AG04450 (cell line): ENCODE data around the gene ADGRE2. TPM values are rescaled to one million over a fixed set of nuclear protein-coding genes. Genes with fewer than 3 reads are reported as not detected.

Experiments used
- CTCF ChIA-PET: fragments of 300-600, 350-600 bp; formaldehyde crosslinking; extraction: SDS; loops from one replicate; lab custom pipeline; 2022; ENCODE audit warnings: antibody characterized with exemption, inconsistent platforms; lab: Charles Lee
- POLR2A ChIA-PET: fragments of 350-600 bp; formaldehyde crosslinking; extraction: SDS; loops from one replicate; lab custom pipeline; 2021; ENCODE audit warnings: antibody characterized with exemption, inconsistent platforms; lab: Yijun Ruan, JAX
- DNase-seq: peaks from one replicate; pipeline ENCODE4 v3.0.0-alpha.2; 2011; ENCODE audit warnings: low read depth, low spot score
- H3K27ac ChIP-seq: one replicate; pipeline ENCODE4 v1.5.1; 2012; ENCODE audit warnings: low read depth, low read length, control low read depth
- H3K27me3 ChIP-seq: one replicate; pipeline ENCODE4 v1.6.0; 2012; ENCODE audit warnings: low read length; ENCODE audit not compliant: control insufficient read depth, insufficient read depth
- H3K4me3 ChIP-seq: 2 replicates; pipeline ENCODE4 v1.5.1; 2011; ENCODE audit warnings: mild to moderate bottlenecking, low read depth, low read length, control low read depth
- H3K9me3 ChIP-seq: 2 replicates; pipeline ENCODE4 v1.5.1; 2012; ENCODE audit warnings: low read length; ENCODE audit not compliant: control insufficient read depth, insufficient read depth
- polyA plus RNA-seq: library from polyadenylated mRNA; depleted of rRNA; stranded (reverse); fragments of >200 nt; gene quantifications from 2 replicates; pipeline ENCODE4 v1.2.3, GENCODE V29; 2011
- TF ChIP-seq, protein P1 (sequence below): IDR thresholded peaks from 2 replicates; pipeline ENCODE4 v1.5.1; 2011; ENCODE audit warnings: low read depth, low read length, control low read depth, inconsistent platforms

The ADGRE2 gene
- polyA plus RNA-seq, 1 experiment: 0.12 TPM

DNA sequence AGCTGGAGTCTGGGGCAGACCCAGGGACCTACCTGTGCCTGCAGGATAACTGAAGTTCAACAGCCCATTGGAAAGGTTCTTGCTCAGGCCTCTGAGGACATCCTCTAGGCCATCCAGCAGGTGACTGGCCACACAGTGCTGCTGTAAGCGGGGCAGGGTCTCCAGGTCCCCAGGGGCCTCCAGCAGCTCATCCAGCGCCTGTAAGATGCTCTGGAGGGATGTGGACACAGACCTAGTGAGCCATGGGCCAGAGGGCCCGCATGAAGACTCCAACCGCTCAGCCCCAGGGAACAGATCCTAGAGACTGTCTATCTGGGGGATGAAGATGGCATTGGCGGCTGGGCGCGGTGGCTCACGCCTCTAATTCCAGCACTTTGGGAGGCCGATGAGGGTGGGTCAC is 14.0 kb downstream of the ADGRE2 start:
- TF ChIP-seq, protein P1, sequence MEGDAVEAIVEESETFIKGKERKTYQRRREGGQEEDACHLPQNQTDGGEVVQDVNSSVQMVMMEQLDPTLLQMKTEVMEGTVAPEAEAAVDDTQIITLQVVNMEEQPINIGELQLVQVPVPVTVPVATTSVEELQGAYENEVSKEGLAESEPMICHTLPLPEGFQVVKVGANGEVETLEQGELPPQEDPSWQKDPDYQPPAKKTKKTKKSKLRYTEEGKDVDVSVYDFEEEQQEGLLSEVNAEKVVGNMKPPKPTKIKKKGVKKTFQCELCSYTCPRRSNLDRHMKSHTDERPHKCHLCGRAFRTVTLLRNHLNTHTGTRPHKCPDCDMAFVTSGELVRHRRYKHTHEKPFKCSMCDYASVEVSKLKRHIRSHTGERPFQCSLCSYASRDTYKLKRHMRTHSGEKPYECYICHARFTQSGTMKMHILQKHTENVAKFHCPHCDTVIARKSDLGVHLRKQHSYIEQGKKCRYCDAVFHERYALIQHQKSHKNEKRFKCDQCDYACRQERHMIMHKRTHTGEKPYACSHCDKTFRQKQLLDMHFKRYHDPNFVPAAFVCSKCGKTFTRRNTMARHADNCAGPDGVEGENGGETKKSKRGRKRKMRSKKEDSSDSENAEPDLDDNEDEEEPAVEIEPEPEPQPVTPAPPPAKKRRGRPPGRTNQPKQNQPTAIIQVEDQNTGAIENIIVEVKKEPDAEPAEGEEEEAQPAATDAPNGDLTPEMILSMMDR: no peak
- POLR2A ChIA-PET: no interaction called here

DNA sequence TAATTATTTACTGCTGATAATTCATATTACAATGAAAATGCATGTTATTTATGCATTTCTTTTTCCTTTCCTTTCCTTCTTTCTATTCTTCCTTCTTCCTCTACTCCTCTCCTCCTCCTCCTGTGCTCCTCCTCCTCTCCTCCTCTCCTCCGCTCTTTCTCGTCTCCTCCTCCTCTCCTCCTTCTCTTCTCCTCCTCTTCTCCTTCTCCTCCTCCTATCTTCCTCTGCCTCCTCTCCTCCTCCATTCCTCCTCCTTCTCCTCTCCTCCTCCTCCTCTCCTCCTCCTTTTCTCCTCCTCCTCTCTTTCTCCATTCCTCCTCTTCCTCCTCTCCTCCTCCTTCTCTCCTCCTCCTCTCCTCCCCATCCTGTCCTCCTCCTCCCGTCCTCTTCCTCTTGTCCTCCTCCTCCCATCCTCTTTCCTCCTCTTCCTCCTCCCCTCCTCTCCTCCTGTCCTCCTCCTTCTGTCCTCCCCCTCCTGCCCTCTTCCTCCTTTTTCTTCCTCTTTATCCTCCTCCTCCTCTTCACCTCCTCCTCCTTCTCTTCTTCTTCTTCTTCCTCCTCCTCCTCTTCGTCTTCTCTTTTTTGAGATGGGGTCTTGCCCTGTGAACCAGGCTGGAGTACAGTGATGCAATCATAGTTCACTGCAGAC is 14.7 kb downstream of the ADGRE2 start:
- CTCF ChIA-PET: no interaction called here
- H3K27me3 ChIP-seq: no peaks in the 10 kb centered on the region
- no peak overlapping the region for H3K4me3 ChIP-seq
- POLR2A ChIA-PET: no interaction called here
- TF ChIP-seq, protein P1: no peak
- no peak for DNase-seq
- peaks cover 8% of the 10 kb centered on the region for H3K9me3 ChIP-seq
- H3K27ac ChIP-seq: no peak overlapping the region

More for the DNA sequence above, 14.0 kb downstream of the ADGRE2 start:
- Histone ChIP-seq H3K9me3 (peaks cover 8% of the 10 kb centered on the region), H3K4me3 (no peak overlapping the region), H3K27ac (no peak overlapping the region), H3K27me3 (no peaks in the 10 kb centered on the region)
- no peak for DNase-seq
- CTCF ChIA-PET: no interaction called here

DNA sequence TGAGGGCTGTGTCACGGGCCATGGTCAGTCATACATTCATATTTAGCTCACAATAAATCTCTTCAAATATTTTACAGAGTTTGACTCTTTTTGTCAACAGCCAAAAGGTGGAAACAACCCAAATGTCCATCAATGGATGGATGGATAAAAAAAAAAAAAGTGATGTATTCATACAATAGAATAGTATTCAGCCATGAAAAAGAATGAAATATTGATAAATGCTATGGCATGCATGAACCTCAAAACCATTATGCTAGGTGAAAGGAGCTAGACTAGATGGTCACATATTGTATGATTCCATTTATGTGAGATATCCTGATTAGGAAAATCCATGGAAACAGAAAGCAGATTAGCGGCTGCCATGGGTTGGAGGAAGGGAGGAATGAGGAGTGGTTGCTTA is 16.2 kb downstream of the ADGRE2 start:
- ChIA-PET POLR2A (no interaction called here), CTCF (interaction anchor here (0.6 kb wide), 1 partner anchor 27 kb away, joined by 3 read pairs; no protein-coding TSS in a partner anchor)
- Histone ChIP-seq H3K9me3 (peaks cover 8% of the 10 kb centered on the region), H3K27me3 (no peaks in the 10 kb centered on the region), H3K4me3 (no peak overlapping the region), H3K27ac (no peak overlapping the region)
- TF ChIP-seq, protein P1: no peak
- DNase-seq: no peak

DNA sequence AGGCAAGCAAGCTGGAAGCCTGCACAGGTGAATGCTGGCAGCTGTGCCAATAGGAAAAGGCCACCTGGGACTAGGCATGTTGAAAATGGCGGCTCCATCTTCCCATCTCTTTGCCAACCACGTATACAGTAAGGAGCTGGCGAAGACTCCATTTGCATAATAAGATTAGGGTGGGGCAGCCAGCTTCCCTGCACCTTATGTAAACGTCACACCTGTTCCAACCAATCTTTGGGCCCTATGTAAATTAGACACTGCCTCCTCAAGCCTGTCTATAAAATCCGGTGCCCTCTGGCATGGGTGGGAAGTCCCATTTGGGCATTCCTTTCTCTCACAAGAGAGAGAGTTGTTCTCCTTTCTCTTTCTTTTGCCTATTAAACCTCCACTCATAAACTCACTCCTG is 16.8 kb downstream of the ADGRE2 start:
- no peak overlapping the region for H3K27ac ChIP-seq
- no peak overlapping the region for H3K4me3 ChIP-seq
- peaks cover 8% of the 10 kb centered on the region for H3K9me3 ChIP-seq
- no peak for DNase-seq
- H3K27me3 ChIP-seq: no peaks in the 10 kb centered on the region
- TF ChIP-seq, protein P1: no peak
- POLR2A ChIA-PET: no interaction called here
- CTCF ChIA-PET: interaction anchor here (0.6 kb wide), 1 partner anchor 27 kb away, joined by 3 read pairs; no protein-coding TSS in a partner anchor

DNA sequence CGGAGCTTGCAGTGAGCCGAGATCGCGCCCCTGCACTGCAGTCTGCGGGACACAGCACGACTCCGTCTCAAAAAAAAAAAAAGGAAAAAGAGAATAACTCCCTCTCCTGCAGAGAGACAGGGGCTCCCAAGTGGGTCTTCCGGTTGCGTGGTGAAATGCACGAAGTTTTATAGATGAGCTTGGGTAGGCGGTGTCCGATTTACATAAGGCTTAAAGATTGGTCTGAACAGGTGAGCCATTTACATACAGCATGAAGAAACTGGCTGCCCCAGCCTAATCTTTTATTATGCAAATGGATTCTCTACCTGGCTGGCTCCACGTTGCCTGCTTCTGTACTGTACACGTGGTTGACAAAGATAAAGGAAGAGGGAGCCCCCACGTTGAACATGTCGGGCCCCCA is 19.5 kb downstream of the ADGRE2 start:
- H3K4me3 ChIP-seq: no peak overlapping the region
- H3K9me3 ChIP-seq: peaks cover 4% of the 10 kb centered on the region
- no peak overlapping the region for H3K27ac ChIP-seq
- H3K27me3 ChIP-seq: no peaks in the 10 kb centered on the region
- TF ChIP-seq, protein P1: no peak
- CTCF ChIA-PET: no interaction called here
- no peak for DNase-seq
- POLR2A ChIA-PET: no interaction called here
